HEK293 (cell line): ENCODE data around the gene DUSP16.

Experiments used
- CTCF ChIA-PET: fragments of 350-600 bp; formaldehyde crosslinking; extraction: SDS; loops from one replicate; lab custom pipeline; 2021; ENCODE audit warnings: antibody characterized with exemption; lab: Yijun Ruan, JAX
- POLR2A ChIA-PET: fragments of 300-600 bp; formaldehyde crosslinking; extraction: SDS; loops from one replicate; lab custom pipeline; 2020; ENCODE audit warnings: antibody characterized with exemption, inconsistent platforms; lab: Yijun Ruan, JAX
- H3K27ac ChIP-seq: fragments of 200-500 bp; sonication (Bioruptor generic); 2 replicates; pipeline ENCODE4 v1.5.1; 2014; ENCODE audit warnings: low read depth, low read length, control low read depth, inconsistent platforms; ENCODE audit errors: extremely low read depth
- H3K36me3 ChIP-seq, 2 experiments: fragments of 200-500 bp in 1 of 2; sonication (Bioruptor generic) in 1 of 2; 1 replicate in 1 of 2; 2 replicates in 1 of 2; pipeline ENCODE4 v1.5.1; 2014 to 2017; ENCODE audit warnings: inconsistent platforms in 2 of 2, low read length in 2 of 2; ENCODE audit not compliant: control insufficient read depth in 2 of 2, insufficient read depth in 1 of 2
- H3K4me1 ChIP-seq: fragments of 200-500 bp; sonication (Bioruptor generic); 2 replicates; pipeline ENCODE4 v1.5.1; 2014; ENCODE audit warnings: mild to moderate bottlenecking, low read length, inconsistent platforms; ENCODE audit not compliant: control insufficient read depth, insufficient read depth
- H3K4me3 ChIP-seq: 2 replicates; pipeline ENCODE4 v1.5.1; 2011; ENCODE audit warnings: low read depth, mild to moderate bottlenecking, control low read depth, low read length, moderate library complexity
- H3K9me3 ChIP-seq: fragments of 200-500 bp; sonication (Bioruptor generic); 2 replicates; pipeline ENCODE4 v1.5.1; 2014; ENCODE audit warnings: low read depth, low read length, inconsistent platforms; ENCODE audit not compliant: control insufficient read depth, insufficient read depth
- ZFP41 ChIP-seq: fragments of 450-650 bp; formaldehyde crosslinking; IDR thresholded peaks from 2 replicates; pipeline ENCODE4 v1.5.1; 2016; ENCODE audit warnings: missing biosample characterization, missing genetic modification characterization, borderline replicate concordance
- ZNF19 ChIP-seq: fragments of 450-650 bp; formaldehyde crosslinking; IDR thresholded peaks from 2 replicates; pipeline ENCODE4; 2016; ENCODE audit warnings: missing biosample characterization, missing genetic modification characterization, low read depth
- ZNF2 ChIP-seq: fragments of 450-650 bp; formaldehyde crosslinking; IDR thresholded peaks from 2 replicates; pipeline ENCODE4 v1.5.1; 2016; ENCODE audit warnings: missing biosample characterization, missing genetic modification characterization
- ZNF658 ChIP-seq: fragments of 450-650 bp; formaldehyde crosslinking; IDR thresholded peaks from 2 replicates; pipeline ENCODE4; 2016; ENCODE audit warnings: missing biosample characterization, missing genetic modification characterization
- ZNF777 ChIP-seq: fragments of 450-650 bp; formaldehyde crosslinking; IDR thresholded peaks from 2 replicates; pipeline ENCODE4 v1.5.1; 2017; ENCODE audit warnings: missing biosample characterization, missing genetic modification characterization, borderline replicate concordance
- ZNF785 ChIP-seq: fragments of 450-650 bp; formaldehyde crosslinking; IDR thresholded peaks from 2 replicates; pipeline ENCODE4 v1.5.1; 2016; ENCODE audit warnings: missing biosample characterization, missing genetic modification characterization
- ZNF843 ChIP-seq: fragments of 450-650 bp; formaldehyde crosslinking; IDR thresholded peaks from 2 replicates; pipeline ENCODE4 v1.5.1; 2016; ENCODE audit warnings: missing biosample characterization, missing genetic modification characterization
- TF ChIP-seq, protein P1 (sequence below): fragments of 450-650 bp; formaldehyde crosslinking; IDR thresholded peaks from 2 replicates; pipeline ENCODE4 v1.5.1; 2016; ENCODE audit warnings: missing biosample characterization, missing genetic modification characterization
- TF ChIP-seq, protein P2 (sequence below): fragments of 450-650 bp; formaldehyde crosslinking; optimal IDR thresholded peaks from 2 replicates; pipeline ENCODE3; 2016; ENCODE audit warnings: missing biosample characterization, mild to moderate bottlenecking, missing genetic modification characterization
- TF ChIP-seq, protein P3 (sequence below): fragments of 450-650 bp; formaldehyde crosslinking; IDR thresholded peaks from 2 replicates; pipeline ENCODE4 v1.5.1; 2017; ENCODE audit warnings: missing biosample characterization, missing genetic modification characterization
- TF ChIP-seq, protein P4 (sequence below): fragments of 450-650 bp; formaldehyde crosslinking; conservative IDR thresholded peaks from 2 replicates; pipeline ENCODE4 v1.5.1; 2016; ENCODE audit warnings: low read depth, missing biosample characterization, missing genetic modification characterization
- TF ChIP-seq, protein P5 (sequence below): fragments of 450-650 bp; formaldehyde crosslinking; IDR thresholded peaks from 2 replicates; pipeline ENCODE4 v1.5.0; 2017; ENCODE audit warnings: missing biosample characterization, missing genetic modification characterization, borderline replicate concordance

The DUSP16 gene

DNA sequence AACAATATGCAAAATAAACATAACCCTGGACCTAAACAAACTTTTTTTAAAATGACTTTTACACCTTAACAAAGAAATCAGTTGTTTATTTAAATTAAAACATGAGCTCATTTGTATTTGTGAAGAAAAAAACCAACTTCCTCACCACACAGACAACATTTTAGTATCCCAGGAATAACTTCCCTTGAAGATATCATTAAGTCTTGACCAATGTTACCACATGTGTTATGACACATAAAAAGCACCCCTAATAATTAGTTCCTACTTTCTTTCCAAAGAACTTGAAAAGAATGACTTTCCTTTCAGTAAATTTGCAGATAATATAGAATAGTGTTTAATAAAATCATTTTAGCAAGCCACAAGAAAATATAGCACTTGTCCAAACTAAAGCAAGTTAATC is 42.4 kb downstream of the DUSP16 start:
- ChIA-PET CTCF (interaction anchor here (0.6 kb wide), 1 partner anchor 101 kb away, joined by 4 read pairs; no protein-coding TSS in a partner anchor), POLR2A (no interaction called here)
- TF ChIP-seq, protein P1, sequence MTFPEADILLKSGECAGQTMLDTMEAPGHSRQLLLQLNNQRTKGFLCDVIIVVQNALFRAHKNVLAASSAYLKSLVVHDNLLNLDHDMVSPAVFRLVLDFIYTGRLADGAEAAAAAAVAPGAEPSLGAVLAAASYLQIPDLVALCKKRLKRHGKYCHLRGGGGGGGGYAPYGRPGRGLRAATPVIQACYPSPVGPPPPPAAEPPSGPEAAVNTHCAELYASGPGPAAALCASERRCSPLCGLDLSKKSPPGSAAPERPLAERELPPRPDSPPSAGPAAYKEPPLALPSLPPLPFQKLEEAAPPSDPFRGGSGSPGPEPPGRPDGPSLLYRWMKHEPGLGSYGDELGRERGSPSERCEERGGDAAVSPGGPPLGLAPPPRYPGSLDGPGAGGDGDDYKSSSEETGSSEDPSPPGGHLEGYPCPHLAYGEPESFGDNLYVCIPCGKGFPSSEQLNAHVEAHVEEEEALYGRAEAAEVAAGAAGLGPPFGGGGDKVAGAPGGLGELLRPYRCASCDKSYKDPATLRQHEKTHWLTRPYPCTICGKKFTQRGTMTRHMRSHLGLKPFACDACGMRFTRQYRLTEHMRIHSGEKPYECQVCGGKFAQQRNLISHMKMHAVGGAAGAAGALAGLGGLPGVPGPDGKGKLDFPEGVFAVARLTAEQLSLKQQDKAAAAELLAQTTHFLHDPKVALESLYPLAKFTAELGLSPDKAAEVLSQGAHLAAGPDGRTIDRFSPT (tag by site-specific recombination) = no peak
- TF ChIP-seq ZNF777 (tag by site-specific recombination) (no peak), ZNF785 (tag by site-specific recombination) (no peak), ZNF843 (tag by site-specific recombination) (no peak), ZNF658 (no peak), ZNF19 (tag by site-specific recombination) (no peak), ZNF2 (tag by site-specific recombination) (no peak)
- TF ChIP-seq, protein P2, sequence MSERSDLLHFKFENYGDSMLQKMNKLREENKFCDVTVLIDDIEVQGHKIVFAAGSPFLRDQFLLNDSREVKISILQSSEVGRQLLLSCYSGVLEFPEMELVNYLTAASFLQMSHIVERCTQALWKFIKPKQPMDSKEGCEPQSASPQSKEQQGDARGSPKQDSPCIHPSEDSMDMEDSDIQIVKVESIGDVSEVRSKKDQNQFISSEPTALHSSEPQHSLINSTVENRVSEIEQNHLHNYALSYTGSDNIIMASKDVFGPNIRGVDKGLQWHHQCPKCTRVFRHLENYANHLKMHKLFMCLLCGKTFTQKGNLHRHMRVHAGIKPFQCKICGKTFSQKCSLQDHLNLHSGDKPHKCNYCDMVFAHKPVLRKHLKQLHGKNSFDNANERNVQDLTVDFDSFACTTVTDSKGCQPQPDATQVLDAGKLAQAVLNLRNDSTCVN (tag by site-specific recombination) = no peak
- TF ChIP-seq, protein P3, sequence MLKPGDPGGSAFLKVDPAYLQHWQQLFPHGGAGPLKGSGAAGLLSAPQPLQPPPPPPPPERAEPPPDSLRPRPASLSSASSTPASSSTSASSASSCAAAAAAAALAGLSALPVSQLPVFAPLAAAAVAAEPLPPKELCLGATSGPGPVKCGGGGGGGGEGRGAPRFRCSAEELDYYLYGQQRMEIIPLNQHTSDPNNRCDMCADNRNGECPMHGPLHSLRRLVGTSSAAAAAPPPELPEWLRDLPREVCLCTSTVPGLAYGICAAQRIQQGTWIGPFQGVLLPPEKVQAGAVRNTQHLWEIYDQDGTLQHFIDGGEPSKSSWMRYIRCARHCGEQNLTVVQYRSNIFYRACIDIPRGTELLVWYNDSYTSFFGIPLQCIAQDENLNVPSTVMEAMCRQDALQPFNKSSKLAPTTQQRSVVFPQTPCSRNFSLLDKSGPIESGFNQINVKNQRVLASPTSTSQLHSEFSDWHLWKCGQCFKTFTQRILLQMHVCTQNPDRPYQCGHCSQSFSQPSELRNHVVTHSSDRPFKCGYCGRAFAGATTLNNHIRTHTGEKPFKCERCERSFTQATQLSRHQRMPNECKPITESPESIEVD (tag by site-specific recombination) = no peak
- TF ChIP-seq, protein P4, sequence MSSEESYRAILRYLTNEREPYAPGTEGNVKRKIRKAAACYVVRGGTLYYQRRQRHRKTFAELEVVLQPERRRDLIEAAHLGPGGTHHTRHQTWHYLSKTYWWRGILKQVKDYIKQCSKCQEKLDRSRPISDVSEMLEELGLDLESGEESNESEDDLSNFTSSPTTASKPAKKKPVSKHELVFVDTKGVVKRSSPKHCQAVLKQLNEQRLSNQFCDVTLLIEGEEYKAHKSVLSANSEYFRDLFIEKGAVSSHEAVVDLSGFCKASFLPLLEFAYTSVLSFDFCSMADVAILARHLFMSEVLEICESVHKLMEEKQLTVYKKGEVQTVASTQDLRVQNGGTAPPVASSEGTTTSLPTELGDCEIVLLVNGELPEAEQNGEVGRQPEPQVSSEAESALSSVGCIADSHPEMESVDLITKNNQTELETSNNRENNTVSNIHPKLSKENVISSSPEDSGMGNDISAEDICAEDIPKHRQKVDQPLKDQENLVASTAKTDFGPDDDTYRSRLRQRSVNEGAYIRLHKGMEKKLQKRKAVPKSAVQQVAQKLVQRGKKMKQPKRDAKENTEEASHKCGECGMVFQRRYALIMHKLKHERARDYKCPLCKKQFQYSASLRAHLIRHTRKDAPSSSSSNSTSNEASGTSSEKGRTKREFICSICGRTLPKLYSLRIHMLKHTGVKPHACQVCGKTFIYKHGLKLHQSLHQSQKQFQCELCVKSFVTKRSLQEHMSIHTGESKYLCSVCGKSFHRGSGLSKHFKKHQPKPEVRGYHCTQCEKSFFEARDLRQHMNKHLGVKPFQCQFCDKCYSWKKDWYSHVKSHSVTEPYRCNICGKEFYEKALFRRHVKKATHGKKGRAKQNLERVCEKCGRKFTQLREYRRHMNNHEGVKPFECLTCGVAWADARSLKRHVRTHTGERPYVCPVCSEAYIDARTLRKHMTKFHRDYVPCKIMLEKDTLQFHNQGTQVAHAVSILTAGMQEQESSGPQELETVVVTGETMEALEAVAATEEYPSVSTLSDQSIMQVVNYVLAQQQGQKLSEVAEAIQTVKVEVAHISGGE (tag by site-specific recombination) = no peak
- Histone ChIP-seq H3K27ac (no peak overlapping the region), H3K4me3 (no peak overlapping the region), H3K9me3 (no peaks in the 10 kb centered on the region), H3K36me3 (peaks cover 6 to 29% of the 10 kb centered on the region in 2 experiments; a peak in 2 of 3 replicates), H3K4me1 (0 out of 2 replicates have a peak, but pooled peaks cover 6% of the 10 kb centered on the region)

DNA sequence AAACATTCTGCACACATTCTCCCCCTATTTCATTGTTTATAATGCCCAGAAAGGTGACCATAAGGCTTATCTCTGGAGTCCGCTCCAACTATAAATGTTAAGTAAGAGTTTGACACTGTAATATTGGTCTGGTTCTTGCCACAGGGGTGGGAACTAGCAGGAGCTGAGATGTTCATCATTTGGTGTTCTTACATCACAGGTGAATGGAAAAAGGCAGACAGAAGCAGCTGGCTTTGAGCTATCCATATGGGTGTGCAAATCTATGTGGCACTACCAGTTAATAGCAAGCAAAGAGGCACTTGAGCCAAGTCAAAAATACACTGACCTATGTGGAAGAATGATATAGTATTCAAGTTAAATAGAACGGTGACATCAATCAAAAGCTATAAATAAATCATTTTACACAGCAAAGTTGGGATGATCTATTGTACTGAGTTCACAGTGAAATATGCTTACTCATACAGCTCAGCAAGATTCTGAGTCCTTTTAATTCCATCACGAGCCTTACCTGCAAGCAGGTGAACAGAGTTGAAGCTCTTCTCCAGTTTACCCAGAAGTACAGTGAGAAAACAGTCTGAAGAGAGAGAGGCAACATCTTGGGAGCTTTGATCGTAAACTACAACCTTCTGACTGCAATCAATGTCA is 43.2 kb downstream of the DUSP16 start:
- no peaks in the 10 kb centered on the region for H3K9me3 ChIP-seq
- CTCF ChIA-PET = interaction anchor here (0.6 kb wide), 3 partner anchors 11 to 102 kb away, joined by 3 to 4 read pairs (median 4); no protein-coding TSS in a partner anchor
- H3K4me3 ChIP-seq = no peak overlapping the region
- TF ChIP-seq, protein P5, sequence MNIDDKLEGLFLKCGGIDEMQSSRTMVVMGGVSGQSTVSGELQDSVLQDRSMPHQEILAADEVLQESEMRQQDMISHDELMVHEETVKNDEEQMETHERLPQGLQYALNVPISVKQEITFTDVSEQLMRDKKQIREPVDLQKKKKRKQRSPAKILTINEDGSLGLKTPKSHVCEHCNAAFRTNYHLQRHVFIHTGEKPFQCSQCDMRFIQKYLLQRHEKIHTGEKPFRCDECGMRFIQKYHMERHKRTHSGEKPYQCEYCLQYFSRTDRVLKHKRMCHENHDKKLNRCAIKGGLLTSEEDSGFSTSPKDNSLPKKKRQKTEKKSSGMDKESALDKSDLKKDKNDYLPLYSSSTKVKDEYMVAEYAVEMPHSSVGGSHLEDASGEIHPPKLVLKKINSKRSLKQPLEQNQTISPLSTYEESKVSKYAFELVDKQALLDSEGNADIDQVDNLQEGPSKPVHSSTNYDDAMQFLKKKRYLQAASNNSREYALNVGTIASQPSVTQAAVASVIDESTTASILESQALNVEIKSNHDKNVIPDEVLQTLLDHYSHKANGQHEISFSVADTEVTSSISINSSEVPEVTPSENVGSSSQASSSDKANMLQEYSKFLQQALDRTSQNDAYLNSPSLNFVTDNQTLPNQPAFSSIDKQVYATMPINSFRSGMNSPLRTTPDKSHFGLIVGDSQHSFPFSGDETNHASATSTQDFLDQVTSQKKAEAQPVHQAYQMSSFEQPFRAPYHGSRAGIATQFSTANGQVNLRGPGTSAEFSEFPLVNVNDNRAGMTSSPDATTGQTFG (tag by site-specific recombination) = no peak
- TF ChIP-seq ZNF19 (tag by site-specific recombination) = no peak
- no peak for TF ChIP-seq ZFP41 (tag by site-specific recombination)
- TF ChIP-seq, all 188 proteins: peak for 0
- 0 out of 2 replicates have a peak, but pooled peaks cover 6% of the 10 kb centered on the region for H3K4me1 ChIP-seq
- H3K36me3 ChIP-seq = peaks cover 8 to 29% of the 10 kb centered on the region in 2 experiments; a peak in 2 of 3 replicates
- POLR2A ChIA-PET = no interaction called here
- no peak overlapping the region for H3K27ac ChIP-seq
